CD8-positive, alpha-beta memory T cell (primary cell): Measurements from ENCODE around the gene CDH23. TPM values are rescaled to one million over a fixed set of nuclear protein-coding genes. Genes with fewer than 3 reads are reported as not detected.

Experiments used
- CTCF ChIA-PET: fragments of 350-600 bp; sonication (Branson Sonifier 250); formaldehyde crosslinking; loops from one replicate; lab custom pipeline; 2021; ENCODE audit warnings: antibody characterized with exemption; lab: Charles Lee
- POLR2A ChIA-PET: fragments of 350-600 bp; sonication (Branson Sonifier 250); formaldehyde crosslinking; loops from one replicate; lab custom pipeline; 2021; ENCODE audit warnings: antibody characterized with exemption; lab: Charles Lee
- DNase-seq, 5 donors: peaks; one replicate each; pipeline versions ENCODE4 v3.0.0 to v3.0.0-alpha.2; 2020 to 2022; ENCODE audit warnings: mixed read lengths in 1 of 5
- H3K27ac ChIP-seq: one replicate; pipeline ENCODE4 v1.7.0; 2013; ENCODE audit warnings: low read depth, mild to moderate bottlenecking, low read length, moderate library complexity
- H3K27me3 ChIP-seq: 2 replicates; pipeline ENCODE4 v1.7.0; 2013; ENCODE audit warnings: low read length, mild to moderate bottlenecking; ENCODE audit not compliant: insufficient read depth, poor library complexity, severe bottlenecking
- H3K36me3 ChIP-seq: 2 replicates; pipeline ENCODE4 v1.7.0; 2013; ENCODE audit warnings: mild to moderate bottlenecking, low read length, moderate library complexity; ENCODE audit not compliant: insufficient read depth
- H3K4me1 ChIP-seq: 2 replicates; pipeline ENCODE4 v1.7.0; 2013; ENCODE audit warnings: mild to moderate bottlenecking, low read length, moderate library complexity; ENCODE audit not compliant: insufficient read depth
- H3K4me3 ChIP-seq: 2 replicates; pipeline ENCODE4 v1.7.0; 2013; ENCODE audit warnings: mild to moderate bottlenecking, low read length
- H3K9me3 ChIP-seq: 2 replicates; pipeline ENCODE4 v1.7.0; 2013; ENCODE audit warnings: mild to moderate bottlenecking, low read length
- H3K27ac Mint-ChIP-seq, 8 donors: one replicate each; pipeline ENCODE4 v1.8.0; 2020 to 2021; ENCODE audit warnings: mixed read lengths in 8 of 8, mild to moderate bottlenecking in 6 of 8, inconsistent platforms in 3 of 8, moderate library complexity in 3 of 8
- H3K27me3 Mint-ChIP-seq, 2 donors: one replicate each; pipeline ENCODE4 v1.8.0; 2020 to 2021; ENCODE audit warnings: mixed read lengths in 2 of 2, mild to moderate bottlenecking in 1 of 2, moderate library complexity in 1 of 2
- H3K36me3 Mint-ChIP-seq, 3 donors: one replicate each; pipeline ENCODE4 v1.8.0; 2020 to 2021; ENCODE audit warnings: mixed read lengths in 3 of 3, inconsistent platforms in 1 of 3, mild to moderate bottlenecking in 1 of 3
- H3K4me1 Mint-ChIP-seq, 3 donors: one replicate each; pipeline ENCODE4 v1.8.0; 2020 to 2021; ENCODE audit warnings: mixed read lengths in 3 of 3, inconsistent platforms in 1 of 3, mild to moderate bottlenecking in 1 of 3
- H3K4me3 Mint-ChIP-seq, 7 donors: one replicate each; pipeline ENCODE4 v1.8.0; 2020 to 2021; ENCODE audit warnings: mixed read lengths in 7 of 7, mild to moderate bottlenecking in 6 of 7, moderate library complexity in 4 of 7, inconsistent platforms in 2 of 7
- H3K9me3 Mint-ChIP-seq, 5 donors: one replicate each; pipeline ENCODE4 v1.8.0; 2020 to 2022; ENCODE audit warnings: mixed read lengths in 5 of 5, mild to moderate bottlenecking in 3 of 5, moderate library complexity in 2 of 5, inconsistent platforms in 1 of 5
- polyA plus RNA-seq: library from polyadenylated mRNA; unstranded; fragments of 300-500 nt; fragmentation: Illumina TruSeq; gene quantifications from one replicate; pipeline ENCODE4 v1.2.3, GENCODE V29; 2021
- total RNA-seq, 2 experiments: library from RNA; stranded (reverse); gene quantifications; one replicate each; pipeline ENCODE4 v1.2.3, GENCODE V29; 2021

Gene CDH23
- total and polyA plus RNA-seq, 3 experiments from 2014 or later, result 0.74 to 2.0 (median 0.78) TPM

- peak overlapping the region in 1 of 7 donors; percentile 5 for H3K4me3 Mint-ChIP-seq
- no peaks in the 10 kb centered on the region for H3K36me3 Mint-ChIP-seq
- Histone ChIP-seq H3K36me3 (no peaks in the 10 kb centered on the region), H3K27ac (no peak overlapping the region), H3K4me3 (no peak overlapping the region), H3K27me3 (no peaks in the 10 kb centered on the region), H3K4me1 (peaks cover 21% of the 10 kb centered on the region), H3K9me3 (no peaks in the 10 kb centered on the region)
- POLR2A ChIA-PET, result no interaction called here
- no peaks in the 10 kb centered on the region for H3K9me3 Mint-ChIP-seq
- no peak for DNase-seq
- peaks cover 23 to 26% (median 25%) of the 10 kb centered on the region in 3 donors for H3K4me1 Mint-ChIP-seq
- CTCF ChIA-PET, result interaction anchor here (1.1 to 3.7 kb wide), 2 partner anchors 70 to 73 kb away, joined by 3 to 12 read pairs; partner anchors contain the start of gene VSIR
- H3K27ac Mint-ChIP-seq, result peak overlapping the region in 1 of 8 donors; percentile 77
- no peaks in the 10 kb centered on the region for H3K27me3 Mint-ChIP-seq
These were observed 306.9 kb downstream of the CDH23 start for GRCh38 chr10:71703577-71703976.

GRCh38 chr10:71704816-71705215 lies 308.1 kb downstream of the CDH23 start:
- ChIA-PET CTCF (interaction anchor here (1.6 to 11.1 kb wide), 5 partner anchors 9 to 390 kb away, joined by 3 to 160 read pairs (median 50); partner anchors contain the start of gene VSIR), POLR2A (no interaction called here)
- H3K36me3 ChIP-seq, result no peaks in the 10 kb centered on the region
- Mint-ChIP-seq H3K4me3 (no peak overlapping the region), H3K4me1 (peaks cover 20 to 24% (median 20%) of the 10 kb centered on the region in 3 donors), H3K27me3 (no peaks in the 10 kb centered on the region), H3K27ac (no peak overlapping the region), H3K9me3 (no peaks in the 10 kb centered on the region), H3K36me3 (no peaks in the 10 kb centered on the region)
- H3K4me1 ChIP-seq, result peaks cover 16% of the 10 kb centered on the region
- H3K9me3 ChIP-seq, result no peaks in the 10 kb centered on the region
- no peak overlapping the region for H3K27ac ChIP-seq
- no peak overlapping the region for H3K4me3 ChIP-seq
- no peaks in the 10 kb centered on the region for H3K27me3 ChIP-seq
- DNase-seq, result no peak

GRCh38 chr10:71705582-71705981 lies 308.9 kb downstream of the CDH23 start:
- Mint-ChIP-seq H3K27ac (peak overlapping the region in 1 of 8 donors; percentile 33), H3K36me3 (no peaks in the 10 kb centered on the region), H3K27me3 (no peaks in the 10 kb centered on the region), H3K4me1 (peaks cover 20 to 29% (median 21%) of the 10 kb centered on the region in 3 donors), H3K9me3 (no peaks in the 10 kb centered on the region), H3K4me3 (no peak overlapping the region)
- no peak for DNase-seq
- no peaks in the 10 kb centered on the region for H3K9me3 ChIP-seq
- ChIA-PET POLR2A (no interaction called here), CTCF (interaction anchor here (1.0 to 11.1 kb wide), 8 partner anchors 9 to 390 kb away, joined by 3 to 160 read pairs (median 12); partner anchors contain the start of gene VSIR)
- H3K27ac ChIP-seq, result no peak overlapping the region
- H3K27me3 ChIP-seq, result no peaks in the 10 kb centered on the region
- no peak overlapping the region for H3K4me3 ChIP-seq
- H3K4me1 ChIP-seq, result peaks cover 16% of the 10 kb centered on the region
- no peaks in the 10 kb centered on the region for H3K36me3 ChIP-seq

GRCh38 chr10:71706216-71707121 lies 309.7 kb downstream of the CDH23 start:
- H3K4me1 Mint-ChIP-seq, result peaks cover 21 to 36% (median 22%) of the 10 kb centered on the region in 3 donors
- no peak for DNase-seq
- H3K36me3 Mint-ChIP-seq, result no peaks in the 10 kb centered on the region
- no peaks in the 10 kb centered on the region for H3K27me3 Mint-ChIP-seq
- peak overlapping the region in 2 of 8 donors; percentile 66 to 73 for H3K27ac Mint-ChIP-seq
- Histone ChIP-seq H3K9me3 (no peaks in the 10 kb centered on the region), H3K4me3 (no peak overlapping the region), H3K27me3 (no peaks in the 10 kb centered on the region), H3K27ac (no peak overlapping the region), H3K36me3 (no peaks in the 10 kb centered on the region), H3K4me1 (peaks cover 16% of the 10 kb centered on the region)
- POLR2A ChIA-PET, result no interaction called here
- CTCF ChIA-PET, result interaction anchor here (1.0 to 11.1 kb wide), 14 partner anchors 8 to 404 kb away, joined by 3 to 160 read pairs (median 16); partner anchors contain the start of genes C10orf105 and VSIR
- H3K9me3 Mint-ChIP-seq, result no peaks in the 10 kb centered on the region
- H3K4me3 Mint-ChIP-seq, result no peak overlapping the region

GRCh38 chr10:71707240-71707789 lies 310.6 kb downstream of the CDH23 start:
- POLR2A ChIA-PET, result interaction anchor here (1.6 kb wide), 1 partner anchor 8 kb away, joined by 5 read pairs; no protein-coding TSS in a partner anchor
- no peak for DNase-seq
- Mint-ChIP-seq H3K27me3 (no peaks in the 10 kb centered on the region), H3K4me1 (peaks cover 29 to 44% (median 30%) of the 10 kb centered on the region in 3 donors), H3K9me3 (no peaks in the 10 kb centered on the region), H3K4me3 (no peak overlapping the region), H3K27ac (peak overlapping the region in 2 of 8 donors; percentile 23 to 72), H3K36me3 (no peaks in the 10 kb centered on the region)
- Histone ChIP-seq H3K4me3 (no peak overlapping the region), H3K36me3 (no peaks in the 10 kb centered on the region), H3K27ac (no peak overlapping the region), H3K27me3 (no peaks in the 10 kb centered on the region), H3K4me1 (peaks cover 20% of the 10 kb centered on the region), H3K9me3 (no peaks in the 10 kb centered on the region)
- CTCF ChIA-PET, result interaction anchor here (0.9 to 11.1 kb wide), 24 partner anchors 11 to 405 kb away, joined by 3 to 160 read pairs (median 6); partner anchors contain the start of genes C10orf105, SLC29A3 and VSIR

- H3K9me3 Mint-ChIP-seq, result no peaks in the 10 kb centered on the region
- H3K27ac Mint-ChIP-seq, result peak overlapping the region in 4 of 8 donors; percentile 17 to 72 (median 56)
- ChIA-PET POLR2A (interaction anchor here (0.6 to 1.6 kb wide), 6 partner anchors 9 to 49 kb away, joined by 3 to 5 read pairs (median 4); no protein-coding TSS in a partner anchor), CTCF (interaction anchor here (0.7 to 11.1 kb wide), 42 partner anchors 10 to 405 kb away, joined by 3 to 160 read pairs (median 4); partner anchors contain the start of genes C10orf105, CDH23, PSAP and SLC29A3)
- H3K4me1 Mint-ChIP-seq, result peaks cover 39 to 54% (median 39%) of the 10 kb centered on the region in 3 donors
- peak overlapping the region; percentile 26 for H3K4me3 ChIP-seq
- no peaks in the 10 kb centered on the region for H3K27me3 ChIP-seq
- no peaks in the 10 kb centered on the region for H3K36me3 Mint-ChIP-seq
- no peaks in the 10 kb centered on the region for H3K9me3 ChIP-seq
- H3K36me3 ChIP-seq, result no peaks in the 10 kb centered on the region
- peak; percentile 42 to 76 (median 49) for DNase-seq
- H3K4me1 ChIP-seq, result peaks cover 30% of the 10 kb centered on the region
- no peaks in the 10 kb centered on the region for H3K27me3 Mint-ChIP-seq
- H3K4me3 Mint-ChIP-seq, result peak overlapping the region in 3 of 7 donors; percentile 20 to 78 (median 32)
- H3K27ac ChIP-seq, result no peak overlapping the region
These were observed 311.6 kb downstream of the CDH23 start for GRCh38 chr10:71708301-71708703.

GRCh38 chr10:71708897-71709882 lies 312.5 kb downstream of the CDH23 start:
- no peak for DNase-seq
- peak overlapping the region; percentile 8 to 91 (median 68) for H3K27ac Mint-ChIP-seq
- H3K4me1 Mint-ChIP-seq, result peaks cover 48 to 63% (median 48%) of the 10 kb centered on the region in 3 donors
- ChIA-PET POLR2A (interaction anchor here (0.6 to 1.6 kb wide), 5 partner anchors 10 to 48 kb away, joined by 3 to 5 read pairs (median 3); no protein-coding TSS in a partner anchor), CTCF (interaction anchor here (0.7 to 11.1 kb wide), 29 partner anchors 9 to 405 kb away, joined by 3 to 160 read pairs (median 5); partner anchors contain the start of genes C10orf105, CDH23, PSAP and SLC29A3)
- Histone ChIP-seq H3K4me3 (peak overlapping the region; percentile 26), H3K4me1 (peaks cover 38% of the 10 kb centered on the region), H3K27ac (no peak overlapping the region), H3K36me3 (no peaks in the 10 kb centered on the region), H3K27me3 (no peaks in the 10 kb centered on the region), H3K9me3 (no peaks in the 10 kb centered on the region)
- H3K4me3 Mint-ChIP-seq, result peak overlapping the region in 1 of 7 donors; percentile 38
- H3K9me3 Mint-ChIP-seq, result no peaks in the 10 kb centered on the region
- no peaks in the 10 kb centered on the region for H3K27me3 Mint-ChIP-seq
- no peaks in the 10 kb centered on the region for H3K36me3 Mint-ChIP-seq
